Calu3 (cell line): ENCODE results near the gene TRIM38. TPM values are rescaled to one million over a fixed set of nuclear protein-coding genes. Genes with fewer than 3 reads are reported as not detected.

Source experiments
- BruUV-seq: library from RNA; stranded (reverse); fragments of 400-500 nt; replicated peaks from 2 replicates; lab custom pipeline; 2021; lab: Mats Ljungman, UMichigan
- CTCF ChIA-PET: fragments of 300-600 bp; sonication (Branson Sonifier 250); formaldehyde crosslinking; loops from one replicate; lab custom pipeline; 2022; ENCODE audit warnings: antibody characterized with exemption; lab: Charles Lee
- DNase-seq: peaks from one replicate; pipeline ENCODE4 v3.0.0; 2022
- H3K27ac Mint-ChIP-seq: one replicate; pipeline ENCODE4 v1.8.0; 2022; ENCODE audit warnings: mixed read lengths; ENCODE audit not compliant: unreplicated experiment
- H3K27me3 Mint-ChIP-seq: one replicate; pipeline ENCODE4 v1.8.0; 2022; ENCODE audit warnings: mixed read lengths; ENCODE audit not compliant: unreplicated experiment
- H3K36me3 Mint-ChIP-seq: one replicate; pipeline ENCODE4 v1.8.0; 2022; ENCODE audit warnings: mild to moderate bottlenecking, moderate library complexity, mixed read lengths; ENCODE audit not compliant: insufficient read depth, unreplicated experiment
- H3K4me1 Mint-ChIP-seq: one replicate; pipeline ENCODE4 v1.8.0; 2022; ENCODE audit warnings: mild to moderate bottlenecking, low read depth, mixed read lengths; ENCODE audit not compliant: unreplicated experiment
- H3K4me3 Mint-ChIP-seq: one replicate; pipeline ENCODE4 v1.8.0; 2022; ENCODE audit warnings: mild to moderate bottlenecking, low read depth, moderate library complexity, mixed read lengths; ENCODE audit not compliant: unreplicated experiment
- H3K9me3 Mint-ChIP-seq: one replicate; pipeline ENCODE4 v1.8.0; 2022; ENCODE audit warnings: low read depth, mixed read lengths; ENCODE audit not compliant: unreplicated experiment
- intact Hi-C: fragments of 100-400 bp; cut with micrococcal nuclease; formaldehyde crosslinking; loops from one replicate; pipeline ENCODE4 v1.10.0; 2022; ENCODE audit not compliant: unreplicated experiment
- total RNA-seq: library from RNA; stranded (reverse); gene quantifications from 2 replicates; pipeline ENCODE4 v1.2.3, GENCODE V29; 2022
- TF ChIP-seq, protein P1 (sequence below): fragments of 200-600 bp; IDR thresholded peaks from one replicate; pipeline ENCODE4 v1.8.0; 2022; ENCODE audit warnings: antibody characterized with exemption; ENCODE audit not compliant: unreplicated experiment

TRIM38 gene
- total RNA-seq, 1 experiment from 2014 or later = 20.6 TPM

GRCh38 chr6:26031151-26031594 lies 68.6 kb downstream of the TRIM38 start:
- no TSS peak for BruUV-seq
- DNase-seq = no peak

GRCh38 chr6:26031595-26032339 lies 69.2 kb downstream of the TRIM38 start:
- TF ChIP-seq, protein P1, sequence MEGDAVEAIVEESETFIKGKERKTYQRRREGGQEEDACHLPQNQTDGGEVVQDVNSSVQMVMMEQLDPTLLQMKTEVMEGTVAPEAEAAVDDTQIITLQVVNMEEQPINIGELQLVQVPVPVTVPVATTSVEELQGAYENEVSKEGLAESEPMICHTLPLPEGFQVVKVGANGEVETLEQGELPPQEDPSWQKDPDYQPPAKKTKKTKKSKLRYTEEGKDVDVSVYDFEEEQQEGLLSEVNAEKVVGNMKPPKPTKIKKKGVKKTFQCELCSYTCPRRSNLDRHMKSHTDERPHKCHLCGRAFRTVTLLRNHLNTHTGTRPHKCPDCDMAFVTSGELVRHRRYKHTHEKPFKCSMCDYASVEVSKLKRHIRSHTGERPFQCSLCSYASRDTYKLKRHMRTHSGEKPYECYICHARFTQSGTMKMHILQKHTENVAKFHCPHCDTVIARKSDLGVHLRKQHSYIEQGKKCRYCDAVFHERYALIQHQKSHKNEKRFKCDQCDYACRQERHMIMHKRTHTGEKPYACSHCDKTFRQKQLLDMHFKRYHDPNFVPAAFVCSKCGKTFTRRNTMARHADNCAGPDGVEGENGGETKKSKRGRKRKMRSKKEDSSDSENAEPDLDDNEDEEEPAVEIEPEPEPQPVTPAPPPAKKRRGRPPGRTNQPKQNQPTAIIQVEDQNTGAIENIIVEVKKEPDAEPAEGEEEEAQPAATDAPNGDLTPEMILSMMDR = no peak
- peak overlapping the region; percentile 88 for H3K4me3 Mint-ChIP-seq
- H3K36me3 Mint-ChIP-seq = peaks cover 76% of the 10 kb centered on the region
- no peaks in the 10 kb centered on the region for H3K9me3 Mint-ChIP-seq
- intact Hi-C loops = loop anchor here (2.0 to 5.0 kb wide), 2 partner anchors 23 to 166 kb away; a partner anchor contains a TSS
- H3K27me3 Mint-ChIP-seq = peaks cover 10% of the 10 kb centered on the region
- H3K27ac Mint-ChIP-seq = peak overlapping the region; percentile 100
- peaks cover 77% of the 10 kb centered on the region for H3K4me1 Mint-ChIP-seq
- DNase-seq = peak; percentile 95
- CTCF ChIA-PET = interaction anchor here (0.9 to 3.3 kb wide), 8 partner anchors 11 to 132 kb away, joined by 3 to 20 read pairs (median 4); a partner anchor contains a TSS
- TSS peak; percentile 93 for BruUV-seq

More at GRCh38 chr6:26031151-26031594, 68.6 kb downstream of the TRIM38 start:
- H3K27me3 Mint-ChIP-seq = peaks cover 13% of the 10 kb centered on the region
- intact Hi-C loops = loop anchor here (5.0 kb wide), 1 partner anchor 166 kb away; a partner anchor contains a TSS
- peaks cover 79% of the 10 kb centered on the region for H3K4me1 Mint-ChIP-seq
- H3K27ac Mint-ChIP-seq = peak overlapping the region; percentile 100
- CTCF ChIA-PET = interaction anchor here (1.1 to 3.3 kb wide), 5 partner anchors 13 to 39 kb away, joined by 3 to 20 read pairs (median 6); a partner anchor contains a TSS
- TF ChIP-seq, protein P1 = no peak
- H3K36me3 Mint-ChIP-seq = peaks cover 82% of the 10 kb centered on the region
- peak overlapping the region; percentile 88 for H3K4me3 Mint-ChIP-seq
- no peaks in the 10 kb centered on the region for H3K9me3 Mint-ChIP-seq

DNA sequence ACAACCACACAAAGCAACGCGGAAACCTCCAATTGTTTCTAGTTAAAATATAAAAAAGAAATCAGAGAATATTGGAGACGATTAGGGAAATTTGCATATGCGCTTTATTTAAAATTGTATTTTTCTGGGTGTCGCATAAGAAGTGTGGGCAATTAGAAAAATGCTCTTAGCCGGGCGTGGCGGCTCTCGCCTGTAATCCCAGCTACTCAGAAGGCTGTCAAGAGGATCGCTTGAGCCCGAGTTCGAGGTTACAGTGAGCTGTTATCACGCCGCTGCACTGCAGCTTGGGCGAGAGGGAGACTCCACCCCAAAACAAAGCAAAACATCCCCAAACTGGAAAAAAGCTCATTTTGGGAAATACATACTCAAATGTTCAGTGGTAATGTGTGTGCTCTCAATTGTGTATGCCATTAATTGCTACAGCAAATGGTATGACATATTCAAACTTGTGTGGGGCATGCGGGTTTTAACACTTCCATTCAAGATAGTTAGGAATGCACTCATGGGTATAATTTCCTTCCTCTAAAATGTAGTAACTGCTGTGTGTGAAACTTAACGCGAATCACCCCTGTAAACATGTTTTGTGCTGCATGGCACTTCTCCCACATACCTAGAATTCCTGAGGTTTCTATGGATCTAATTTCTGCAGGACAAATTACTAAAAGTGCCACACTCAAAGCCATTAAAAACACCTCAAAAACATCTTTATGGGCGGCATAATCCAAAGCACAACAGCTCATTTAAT lies 69.9 kb downstream of the TRIM38 start:
- H3K4me1 Mint-ChIP-seq = peaks cover 70% of the 10 kb centered on the region
- H3K27ac Mint-ChIP-seq = peak overlapping the region; percentile 100
- intact Hi-C loops = loop anchor here (2.0 to 5.0 kb wide), 2 partner anchors 22 to 165 kb away; a partner anchor contains a TSS
- H3K9me3 Mint-ChIP-seq = no peaks in the 10 kb centered on the region
- TF ChIP-seq, protein P1 = no peak
- BruUV-seq = no TSS peak
- peaks cover 2% of the 10 kb centered on the region for H3K27me3 Mint-ChIP-seq
- peak overlapping the region; percentile 88 for H3K4me3 Mint-ChIP-seq
- H3K36me3 Mint-ChIP-seq = peaks cover 68% of the 10 kb centered on the region
- CTCF ChIA-PET = interaction anchor here (0.5 to 3.3 kb wide), 8 partner anchors 11 to 131 kb away, joined by 3 to 20 read pairs (median 6); a partner anchor contains a TSS
- no peak for DNase-seq
